ENCODE results near the gene SHKBP1. TPM values are rescaled to one million over a fixed set of nuclear protein-coding genes. Genes with fewer than 3 reads are reported as not detected.

Gene SHKBP1
- total and polyA plus RNA-seq, 2 of the 13 experiments (the other 11 are each of a cell fraction or from before 2014, with no cell fraction given) = 16.2 to 17.4 TPM

GRCh38 chr19:40605216-40605971, 28.7 kb downstream of the SHKBP1 start (continued):
- TF ChIP-seq ZBTB37 (CRISPR knock-in tag; IDR thresholded peaks at IDR 0.05) (no peak), PBX2 (CRISPR knock-in tag; IDR thresholded peaks at IDR 0.05) (no peak), ZNF792 (CRISPR knock-in tag; IDR thresholded peaks at IDR 0.05) (no peak), ZGPAT (CRISPR knock-in tag; IDR thresholded peaks at IDR 0.05) (no peak), ELF3 (CRISPR knock-in tag; IDR thresholded peaks at IDR 0.05) (no peak), ZNF547 (CRISPR knock-in tag; IDR thresholded peaks at IDR 0.05) (0 out of 2 replicates have a peak, but pooled peaks have one; percentile 66), ZHX1 (CRISPR knock-in tag; IDR thresholded peaks at IDR 0.05; ENCODE audit: low read depth) (no peak), PHF8 (CRISPR knock-in tag; IDR thresholded peaks at IDR 0.05) (0 out of 2 replicates have a peak, but pooled peaks have one; percentile 25), SIN3B (IDR thresholded peaks at IDR 0.05; ENCODE audit: low read length) (no peak), ZNF382 (CRISPR knock-in tag; IDR thresholded peaks at IDR 0.05; ENCODE audit: borderline replicate concordance) (no peak), HDAC1 (CRISPR knock-in tag; IDR thresholded peaks at IDR 0.05) (peak; percentile 8; the same call in 1 of the 2 replicates), FOXA3 (CRISPR knock-in tag; IDR thresholded peaks at IDR 0.05) (no peak; the same call in 1 of the 2 replicates), ZNF879 (CRISPR knock-in tag; IDR thresholded peaks at IDR 0.05) (no peak), ZFY (CRISPR knock-in tag; IDR thresholded peaks at IDR 0.05) (0 out of 2 replicates have a peak, but pooled peaks have one; percentile 23), PRDM10 (CRISPR knock-in tag; IDR thresholded peaks at IDR 0.05; ENCODE audit: low read depth) (no peak), THRA (CRISPR knock-in tag; IDR thresholded peaks at IDR 0.05; ENCODE audit: borderline replicate concordance) (no peak)
